Subcutaneous abdominal adipose tissue (tissue), 5 donors: ENCODE measurements around the gene WDR54.
"Not testable (repeated sequence)": the region's sequence is repeated elsewhere in the genome, so short reads cannot be mapped to it uniquely, and the experiment has no call there.

ENCODE experiments used
- H3K27ac ChIP-seq: one replicate; pipeline ENCODE4 v1.7.0; 2013; ENCODE audit warnings: low read depth, mild to moderate bottlenecking, inconsistent platforms, low read length, moderate library complexity
- H3K27me3 ChIP-seq, 5 donors: one replicate each; pipeline ENCODE4 v1.7.0; 2013; ENCODE audit warnings: low read length in 5 of 5, inconsistent platforms in 1 of 5; ENCODE audit not compliant: control insufficient read depth in 5 of 5, insufficient read depth in 4 of 5
- H3K36me3 ChIP-seq, 5 donors: one replicate each; pipeline ENCODE4 v1.7.0; 2013; ENCODE audit warnings: low read length in 5 of 5; ENCODE audit not compliant: control insufficient read depth in 5 of 5, insufficient read depth in 5 of 5
- H3K4me1 ChIP-seq, 5 donors: one replicate each; pipeline ENCODE4 v1.7.0; 2013; ENCODE audit warnings: low read length in 5 of 5, mild to moderate bottlenecking in 3 of 5, moderate library complexity in 1 of 5; ENCODE audit not compliant: control insufficient read depth in 5 of 5, insufficient read depth in 5 of 5
- H3K4me3 ChIP-seq, 5 donors: one replicate each; pipeline ENCODE4 v1.7.0; 2013; ENCODE audit warnings: low read length in 5 of 5, low read depth in 1 of 5
- H3K9ac ChIP-seq, 5 donors: one replicate each; pipeline ENCODE4 v1.7.0; 2013; ENCODE audit warnings: low read length in 5 of 5, mild to moderate bottlenecking in 4 of 5, moderate library complexity in 3 of 5
- H3K9me3 ChIP-seq, 5 donors: one replicate each; pipeline ENCODE4 v1.7.0; 2013; ENCODE audit warnings: low read length in 5 of 5; ENCODE audit not compliant: control insufficient read depth in 5 of 5
- donor health status: healthy.
- donor health status: healthy.
- donor health status: healthy.
- donor health status: healthy.
- donor health status: healthy.

WDR54 gene

GRCh38 chr2:74417197-74417596, 4.3 kb upstream of the WDR54 start:
- H3K27ac ChIP-seq, result no peak overlapping the region
- peaks cover 0 to 21% (median 6%) of the 10 kb centered on the region in 5 donors for H3K27me3 ChIP-seq
- no peak overlapping the region for H3K4me3 ChIP-seq
- H3K9me3 ChIP-seq, result no peaks in the 10 kb centered on the region
- H3K9ac ChIP-seq, result no peak overlapping the region
- peaks cover 0 to 42% (median 36%) of the 10 kb centered on the region in 5 donors for H3K4me1 ChIP-seq
- no peaks in the 10 kb centered on the region for H3K36me3 ChIP-seq

- Histone ChIP-seq H3K36me3 (no peaks in the 10 kb centered on the region), H3K27ac (no peak overlapping the region), H3K4me3 (no peak overlapping the region), H3K4me1 (peaks cover 0 to 43% (median 36%) of the 10 kb centered on the region in 5 donors), H3K9me3 (no peaks in the 10 kb centered on the region), H3K27me3 (peaks cover 0 to 22% (median 8%) of the 10 kb centered on the region in 5 donors), H3K9ac (no peak overlapping the region)
Measured at GRCh38 chr2:74417763-74418162, 3.8 kb upstream of the WDR54 start.

- Histone ChIP-seq H3K4me1 (peaks cover 0 to 40% (median 36%) of the 10 kb centered on the region in 5 donors), H3K36me3 (no peaks in the 10 kb centered on the region), H3K9ac (no peak overlapping the region), H3K4me3 (no peak overlapping the region), H3K9me3 (no peaks in the 10 kb centered on the region), H3K27ac (no peak overlapping the region), H3K27me3 (peaks cover 0 to 22% (median 8%) of the 10 kb centered on the region in 5 donors)
Measured at GRCh38 chr2:74418312-74418711, 3.2 kb upstream of the WDR54 start.

GRCh38 chr2:74419345-74419744, 2.2 kb upstream of the WDR54 start:
- Histone ChIP-seq H3K4me1 (peaks cover 0 to 34% (median 32%) of the 10 kb centered on the region in 5 donors), H3K9me3 (no peaks in the 10 kb centered on the region)

GRCh38 chr2:74420006-74420405, 1.5 kb upstream of the WDR54 start:
- Histone ChIP-seq H3K27me3 (peaks cover 0 to 19% (median 6%) of the 10 kb centered on the region in 5 donors), H3K9me3 (no peaks in the 10 kb centered on the region), H3K4me1 (peaks cover 0 to 28% (median 25%) of the 10 kb centered on the region in 5 donors), H3K4me3 (no peak overlapping the region), H3K36me3 (peaks cover 0 to 1% (median 0%) of the 10 kb centered on the region in 5 donors), H3K9ac (no peak overlapping the region), H3K27ac (no peak overlapping the region)

More at GRCh38 chr2:74419345-74419744, 2.2 kb upstream of the WDR54 start:
- Histone ChIP-seq H3K4me3 (no peak overlapping the region), H3K36me3 (no peaks in the 10 kb centered on the region), H3K9ac (no peak overlapping the region), H3K27me3 (peaks cover 0 to 21% (median 8%) of the 10 kb centered on the region in 5 donors), H3K27ac (no peak overlapping the region)

- H3K36me3 ChIP-seq, result not testable (repeated sequence)
Measured at GRCh38 chr2:74420443-74421103, 957 bp upstream of the WDR54 start.

GRCh38 chr2:74423231-74424095, 1.9 kb downstream of the WDR54 start:
- peaks cover 0 to 9% (median 4%) of the 10 kb centered on the region in 5 donors for H3K27me3 ChIP-seq
- H3K36me3 ChIP-seq, result peaks cover 0 to 35% (median 25%) of the 10 kb centered on the region in 5 donors
- no peak overlapping the region for H3K9ac ChIP-seq
- no peaks in the 10 kb centered on the region for H3K9me3 ChIP-seq
- no peak overlapping the region for H3K4me3 ChIP-seq
- H3K4me1 ChIP-seq, result peaks cover 0 to 17% (median 15%) of the 10 kb centered on the region in 5 donors
- no peak overlapping the region for H3K27ac ChIP-seq

More at GRCh38 chr2:74420443-74421103, 957 bp upstream of the WDR54 start:
- peaks cover 0 to 16% (median 5%) of the 10 kb centered on the region in 5 donors for H3K27me3 ChIP-seq
- peaks cover 0 to 22% (median 19%) of the 10 kb centered on the region in 5 donors for H3K4me1 ChIP-seq
- H3K9me3 ChIP-seq, H3K27ac ChIP-seq: not testable (repeated sequence)
- peak overlapping the region in 1 of 5 donors; percentile 68 for H3K9ac ChIP-seq
- H3K4me3 ChIP-seq, result peak overlapping the region in 2 of 5 donors; percentile 78 to 82

GRCh38 chr2:74424139-74424992, 2.8 kb downstream of the WDR54 start:
- no peaks in the 10 kb centered on the region for H3K9me3 ChIP-seq

GRCh38 chr2:74424995-74425406, 3.5 kb downstream of the WDR54 start:
- no peak overlapping the region for H3K9ac ChIP-seq
- peaks cover 0 to 17% (median 15%) of the 10 kb centered on the region in 5 donors for H3K4me1 ChIP-seq
- no peaks in the 10 kb centered on the region for H3K9me3 ChIP-seq
- no peak overlapping the region for H3K4me3 ChIP-seq
- H3K36me3 ChIP-seq, result peaks cover 0 to 51% (median 40%) of the 10 kb centered on the region in 5 donors
- peaks cover 0 to 9% (median 4%) of the 10 kb centered on the region in 5 donors for H3K27me3 ChIP-seq
- no peak overlapping the region for H3K27ac ChIP-seq

More at GRCh38 chr2:74424139-74424992, 2.8 kb downstream of the WDR54 start:
- H3K4me3 ChIP-seq, result no peak overlapping the region
- H3K27ac ChIP-seq, result no peak overlapping the region
- H3K36me3 ChIP-seq, result peaks cover 0 to 44% (median 34%) of the 10 kb centered on the region in 5 donors
- peaks cover 0 to 17% (median 15%) of the 10 kb centered on the region in 5 donors for H3K4me1 ChIP-seq
- H3K27me3 ChIP-seq, result peaks cover 0 to 9% (median 4%) of the 10 kb centered on the region in 5 donors
- no peak overlapping the region for H3K9ac ChIP-seq
